Measurements from ENCODE around the gene CACNA2D3. TPM values are rescaled to one million over a fixed set of nuclear protein-coding genes. Genes with fewer than 3 reads are reported as not detected.

Gene CACNA2D3
- total and polyA plus RNA-seq, 3 experiments from 2014 or later: not detected

DNA sequence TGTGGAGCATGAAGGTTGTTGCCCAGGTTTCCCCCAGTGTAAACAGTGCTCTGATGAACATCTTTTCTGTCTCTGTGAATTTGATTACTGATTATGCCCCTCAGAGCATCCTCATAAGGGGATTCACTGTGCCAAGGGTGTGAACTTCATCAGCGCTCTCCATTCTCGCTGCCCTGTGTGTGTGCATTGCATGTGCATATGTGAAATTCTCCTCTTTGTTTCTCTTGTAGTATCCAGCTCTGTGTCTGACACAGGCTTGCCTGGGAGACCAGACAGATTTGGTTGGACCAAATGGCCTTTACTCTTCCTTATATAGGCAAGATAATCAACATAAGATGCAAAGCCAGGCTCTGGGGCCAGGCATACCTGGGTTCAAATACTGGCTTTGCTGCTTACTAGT is 21.9 kb downstream of the CACNA2D3 start:
- Mint-ChIP-seq H3K27ac (no peak overlapping the region), H3K4me1 (no peaks in the 10 kb centered on the region), H3K4me3 (no peak overlapping the region), H3K36me3 (no peaks in the 10 kb centered on the region), H3K27me3 (peaks cover 13 to 21% of the 10 kb centered on the region in 2 donors), H3K9me3 (peaks cover 0 to 4% (median 0%) of the 10 kb centered on the region in 5 donors)
- H3K9me3 ChIP-seq (ENCODE audit: low read length): no peaks in the 10 kb centered on the region
- POLR2A ChIA-PET: no interaction called here
- no peaks in the 10 kb centered on the region for H3K36me3 ChIP-seq (ENCODE audit: insufficient read depth, low read length)
- CTCF ChIA-PET: no interaction called here
- H3K27ac ChIP-seq (ENCODE audit: low read depth, low read length): no peak overlapping the region
- DNase-seq: no peak
- no peaks in the 10 kb centered on the region for H3K4me1 ChIP-seq (ENCODE audit: insufficient read depth, low read length)
- H3K4me3 ChIP-seq (ENCODE audit: low read length): no peak overlapping the region
- H3K27me3 ChIP-seq (ENCODE audit: insufficient read depth, low read length, poor library complexity, severe bottlenecking): no peaks in the 10 kb centered on the region

DNA sequence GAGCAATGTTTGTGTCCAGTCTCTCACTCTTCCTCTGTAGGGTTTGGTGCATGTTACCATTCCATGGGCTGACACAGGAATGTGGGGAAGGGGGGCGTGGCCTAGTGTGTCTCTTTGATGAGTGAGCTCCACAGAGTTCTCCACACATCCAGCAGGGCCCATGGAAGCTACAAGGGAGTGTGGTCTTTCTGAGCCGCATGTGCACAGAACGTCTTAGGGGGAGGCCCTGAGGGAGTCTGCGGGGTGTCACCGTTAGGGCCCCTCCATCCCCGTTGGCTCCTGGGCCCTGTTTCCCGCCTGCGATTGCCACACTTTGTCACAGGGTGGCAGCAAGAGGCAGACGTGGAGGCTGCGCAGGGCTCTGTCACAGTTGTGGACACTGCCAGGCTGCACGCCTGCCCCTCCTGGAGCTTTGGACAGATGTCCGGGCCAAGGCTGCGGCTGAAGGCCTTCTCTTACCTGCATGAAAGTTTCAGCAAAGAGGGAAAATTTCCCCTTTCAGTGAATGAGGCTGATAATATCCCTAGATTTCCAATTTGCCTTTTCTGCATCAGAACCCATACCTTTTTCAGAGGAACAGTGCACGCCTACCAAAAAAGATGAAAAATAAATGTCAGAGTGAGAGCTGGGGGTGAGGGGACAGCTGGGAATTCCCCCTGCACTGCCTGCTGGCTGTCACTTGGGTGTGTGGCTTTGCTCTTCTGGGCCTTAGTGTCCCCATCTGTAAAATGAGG is 24.3 kb downstream of the CACNA2D3 start:
- Histone ChIP-seq H3K27ac (ENCODE audit: low read depth, low read length) (no peak overlapping the region), H3K27me3 (ENCODE audit: insufficient read depth, low read length, poor library complexity, severe bottlenecking) (no peaks in the 10 kb centered on the region), H3K4me3 (ENCODE audit: low read length) (no peak overlapping the region), H3K9me3 (ENCODE audit: low read length) (no peaks in the 10 kb centered on the region), H3K36me3 (ENCODE audit: insufficient read depth, low read length) (no peaks in the 10 kb centered on the region), H3K4me1 (ENCODE audit: insufficient read depth, low read length) (no peaks in the 10 kb centered on the region)
- Mint-ChIP-seq H3K9me3 (peaks cover 0 to 4% (median 0%) of the 10 kb centered on the region in 5 donors), H3K4me1 (no peaks in the 10 kb centered on the region), H3K36me3 (no peaks in the 10 kb centered on the region), H3K27me3 (peaks cover 13 to 21% of the 10 kb centered on the region in 2 donors), H3K4me3 (no peak overlapping the region), H3K27ac (no peak overlapping the region)
- ChIA-PET CTCF (no interaction called here), POLR2A (no interaction called here)
- DNase-seq: no peak

DNA sequence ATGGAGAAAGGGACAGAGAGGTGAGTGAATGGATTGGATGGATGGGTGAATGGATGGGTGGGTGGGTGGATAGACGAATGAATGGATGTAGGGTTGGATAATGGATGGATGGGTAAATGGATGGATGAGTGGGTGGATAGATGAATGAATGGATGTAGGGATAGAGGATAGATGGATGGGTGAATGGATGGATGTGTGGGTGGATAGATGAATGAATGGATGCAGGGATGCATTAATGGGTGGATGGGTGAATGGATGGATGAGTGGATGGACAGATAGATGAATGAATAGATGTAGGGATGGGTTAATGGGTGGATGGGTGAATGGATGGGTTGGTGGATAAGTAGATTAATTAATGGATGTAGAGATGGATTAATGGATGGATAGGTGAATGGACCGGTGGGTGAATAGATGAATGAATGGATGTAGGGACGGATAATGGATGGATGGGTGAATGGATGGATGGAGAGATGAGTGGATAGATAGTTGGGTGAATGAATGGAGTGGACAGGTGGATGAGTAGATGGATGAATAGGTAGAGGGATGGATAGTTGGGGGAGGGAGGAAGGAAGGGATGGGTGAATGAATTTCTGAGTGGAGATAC is 28.6 kb downstream of the CACNA2D3 start:
- no peak for DNase-seq
- H3K36me3 ChIP-seq (ENCODE audit: insufficient read depth, low read length): no peaks in the 10 kb centered on the region
- no peaks in the 10 kb centered on the region for H3K27me3 ChIP-seq (ENCODE audit: insufficient read depth, low read length, poor library complexity, severe bottlenecking)
- H3K9me3 Mint-ChIP-seq: peaks cover 0 to 2% (median 0%) of the 10 kb centered on the region in 5 donors
- H3K9me3 ChIP-seq (ENCODE audit: low read length): no peaks in the 10 kb centered on the region
- no peak overlapping the region for H3K27ac ChIP-seq (ENCODE audit: low read depth, low read length)
- H3K27me3 Mint-ChIP-seq: peaks cover 12 to 13% of the 10 kb centered on the region in 2 donors
- H3K4me3 ChIP-seq (ENCODE audit: low read length): no peak overlapping the region
- no peaks in the 10 kb centered on the region for H3K36me3 Mint-ChIP-seq
- no peaks in the 10 kb centered on the region for H3K4me1 ChIP-seq (ENCODE audit: insufficient read depth, low read length)
- no peak overlapping the region for H3K4me3 Mint-ChIP-seq
- ChIA-PET CTCF (no interaction called here), POLR2A (no interaction called here)
- no peaks in the 10 kb centered on the region for H3K4me1 Mint-ChIP-seq
- no peak overlapping the region for H3K27ac Mint-ChIP-seq

DNA sequence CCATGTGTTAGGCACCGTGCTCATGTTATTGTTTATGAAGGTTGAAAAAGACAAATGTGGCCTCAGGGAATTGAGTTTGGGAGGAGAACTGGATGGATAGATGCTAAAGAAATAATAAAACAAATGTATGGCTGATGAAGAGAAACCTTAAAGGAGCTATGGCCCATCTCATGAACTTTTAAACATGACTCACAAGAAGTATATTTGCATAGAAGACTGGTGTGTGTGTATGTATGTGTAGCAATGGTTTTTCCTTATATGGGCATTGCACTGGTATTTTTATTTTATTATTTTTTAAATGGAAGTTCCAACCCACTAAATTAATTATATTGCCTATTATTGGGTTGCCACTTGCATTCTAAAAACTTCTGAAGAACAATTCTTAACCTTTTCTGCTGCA is 31.1 kb downstream of the CACNA2D3 start:
- Histone ChIP-seq H3K9me3 (ENCODE audit: low read length) (no peaks in the 10 kb centered on the region), H3K27me3 (ENCODE audit: insufficient read depth, low read length, poor library complexity, severe bottlenecking) (no peaks in the 10 kb centered on the region), H3K4me3 (ENCODE audit: low read length) (no peak overlapping the region), H3K27ac (ENCODE audit: low read depth, low read length) (no peak overlapping the region), H3K36me3 (ENCODE audit: insufficient read depth, low read length) (no peaks in the 10 kb centered on the region), H3K4me1 (ENCODE audit: insufficient read depth, low read length) (no peaks in the 10 kb centered on the region)
- Mint-ChIP-seq H3K27me3 (peaks cover 0 to 2% of the 10 kb centered on the region in 2 donors), H3K4me3 (no peak overlapping the region), H3K27ac (no peak overlapping the region), H3K36me3 (no peaks in the 10 kb centered on the region), H3K4me1 (no peaks in the 10 kb centered on the region), H3K9me3 (no peaks in the 10 kb centered on the region)
- DNase-seq: no peak
- ChIA-PET CTCF (no interaction called here), POLR2A (no interaction called here)

DNA sequence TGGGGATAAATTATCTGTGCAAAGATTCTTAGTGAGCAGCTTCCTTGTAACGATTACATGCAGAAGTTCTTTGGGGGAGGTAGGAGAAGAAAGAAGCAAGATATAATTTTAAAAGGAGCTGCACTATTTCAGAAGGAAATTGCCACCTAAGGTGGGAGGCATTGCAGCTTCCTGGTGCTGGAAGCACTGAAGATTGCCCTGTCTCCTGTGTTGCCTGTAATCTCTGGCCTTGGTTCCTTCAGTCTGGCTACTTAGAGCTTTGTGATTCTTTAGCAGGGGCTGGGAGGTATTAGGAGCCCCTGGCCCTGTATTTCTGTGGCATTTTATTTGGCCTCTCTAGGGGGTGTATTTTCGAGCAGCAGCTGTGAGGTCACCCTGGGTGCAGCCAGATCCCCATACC is 35.5 kb downstream of the CACNA2D3 start:
- peaks cover 0 to 1% (median 0%) of the 10 kb centered on the region in 5 donors for H3K9me3 Mint-ChIP-seq
- H3K27me3 Mint-ChIP-seq: no peaks in the 10 kb centered on the region
- CTCF ChIA-PET: no interaction called here

DNA sequence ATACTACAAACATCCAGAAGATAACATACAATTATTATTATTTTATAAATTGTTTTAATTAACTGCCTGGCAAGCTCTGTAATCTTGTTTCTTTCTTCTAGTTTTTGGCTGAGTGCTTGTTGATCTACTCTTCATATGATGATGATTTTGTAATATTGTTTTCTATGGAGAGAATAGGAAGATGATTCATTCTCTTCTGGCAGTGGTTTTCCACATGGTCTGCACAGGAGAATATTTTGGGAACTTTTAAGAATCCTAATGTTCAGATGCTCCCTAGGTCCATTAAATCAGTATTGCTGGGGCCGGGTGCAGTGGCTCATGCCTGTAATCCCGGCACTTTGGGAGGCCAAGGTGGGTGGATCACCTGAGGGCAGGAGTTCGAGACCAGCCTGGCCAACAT is 37.6 kb downstream of the CACNA2D3 start:
- no peaks in the 10 kb centered on the region for H3K36me3 Mint-ChIP-seq
- CTCF ChIA-PET: no interaction called here
- Histone ChIP-seq H3K36me3 (ENCODE audit: insufficient read depth, low read length) (no peaks in the 10 kb centered on the region), H3K9me3 (ENCODE audit: low read length) (no peaks in the 10 kb centered on the region), H3K27me3 (ENCODE audit: insufficient read depth, low read length, poor library complexity, severe bottlenecking) (no peaks in the 10 kb centered on the region), H3K4me1 (ENCODE audit: insufficient read depth, low read length) (no peaks in the 10 kb centered on the region), H3K4me3 (ENCODE audit: low read length) (no peak overlapping the region), H3K27ac (ENCODE audit: low read depth, low read length) (no peak overlapping the region)
- no peaks in the 10 kb centered on the region for H3K4me1 Mint-ChIP-seq
- peaks cover 0 to 3% (median 0%) of the 10 kb centered on the region in 5 donors for H3K9me3 Mint-ChIP-seq
- H3K27me3 Mint-ChIP-seq: no peaks in the 10 kb centered on the region
- POLR2A ChIA-PET: no interaction called here
- H3K4me3 Mint-ChIP-seq: no peak overlapping the region
- H3K27ac Mint-ChIP-seq: no peak overlapping the region
- no peak for DNase-seq

More for the DNA sequence above, 35.5 kb downstream of the CACNA2D3 start:
- H3K9me3 ChIP-seq (ENCODE audit: low read length): no peaks in the 10 kb centered on the region
- DNase-seq: no peak
- POLR2A ChIA-PET: no interaction called here
- Mint-ChIP-seq H3K4me1 (no peaks in the 10 kb centered on the region), H3K36me3 (no peaks in the 10 kb centered on the region), H3K4me3 (no peak overlapping the region), H3K27ac (no peak overlapping the region)
- H3K27ac ChIP-seq (ENCODE audit: low read depth, low read length): no peak overlapping the region
- no peaks in the 10 kb centered on the region for H3K36me3 ChIP-seq (ENCODE audit: insufficient read depth, low read length)
- H3K27me3 ChIP-seq (ENCODE audit: insufficient read depth, low read length, poor library complexity, severe bottlenecking): no peaks in the 10 kb centered on the region
- H3K4me1 ChIP-seq (ENCODE audit: insufficient read depth, low read length): no peaks in the 10 kb centered on the region
- no peak overlapping the region for H3K4me3 ChIP-seq (ENCODE audit: low read length)

DNA sequence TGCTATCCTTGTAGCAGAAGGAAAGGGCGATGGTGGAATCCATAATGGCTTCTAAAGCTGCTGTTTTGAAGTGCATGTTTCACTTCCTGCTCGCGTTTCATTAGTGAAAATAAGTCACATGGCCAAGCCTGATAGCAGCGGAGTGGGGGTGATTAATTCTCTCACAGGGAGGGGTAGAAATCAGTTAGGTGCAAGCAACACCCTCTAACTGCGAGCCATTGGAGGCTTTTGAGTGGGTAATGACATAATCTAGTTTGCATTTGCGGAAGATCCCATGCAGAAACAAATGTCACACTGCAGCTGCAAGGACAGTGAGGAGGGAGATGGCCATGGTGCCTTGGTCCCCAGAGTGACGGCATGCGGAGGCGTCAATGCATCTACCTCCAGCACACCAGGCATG is 41.1 kb downstream of the CACNA2D3 start:
- H3K36me3 Mint-ChIP-seq: no peaks in the 10 kb centered on the region
- H3K27ac ChIP-seq (ENCODE audit: low read depth, low read length): no peak overlapping the region
- peaks cover 0 to 6% (median 0%) of the 10 kb centered on the region in 5 donors for H3K9me3 Mint-ChIP-seq
- no peaks in the 10 kb centered on the region for H3K4me1 Mint-ChIP-seq
- H3K4me3 ChIP-seq (ENCODE audit: low read length): no peak overlapping the region
- POLR2A ChIA-PET: no interaction called here
- H3K27me3 ChIP-seq (ENCODE audit: insufficient read depth, low read length, poor library complexity, severe bottlenecking): no peaks in the 10 kb centered on the region
- no peak for DNase-seq
- no peaks in the 10 kb centered on the region for H3K9me3 ChIP-seq (ENCODE audit: low read length)
- no peaks in the 10 kb centered on the region for H3K36me3 ChIP-seq (ENCODE audit: insufficient read depth, low read length)
- H3K4me1 ChIP-seq (ENCODE audit: insufficient read depth, low read length): no peaks in the 10 kb centered on the region
- CTCF ChIA-PET: no interaction called here
- no peaks in the 10 kb centered on the region for H3K27me3 Mint-ChIP-seq
- no peak overlapping the region for H3K27ac Mint-ChIP-seq
- H3K4me3 Mint-ChIP-seq: no peak overlapping the region

DNA sequence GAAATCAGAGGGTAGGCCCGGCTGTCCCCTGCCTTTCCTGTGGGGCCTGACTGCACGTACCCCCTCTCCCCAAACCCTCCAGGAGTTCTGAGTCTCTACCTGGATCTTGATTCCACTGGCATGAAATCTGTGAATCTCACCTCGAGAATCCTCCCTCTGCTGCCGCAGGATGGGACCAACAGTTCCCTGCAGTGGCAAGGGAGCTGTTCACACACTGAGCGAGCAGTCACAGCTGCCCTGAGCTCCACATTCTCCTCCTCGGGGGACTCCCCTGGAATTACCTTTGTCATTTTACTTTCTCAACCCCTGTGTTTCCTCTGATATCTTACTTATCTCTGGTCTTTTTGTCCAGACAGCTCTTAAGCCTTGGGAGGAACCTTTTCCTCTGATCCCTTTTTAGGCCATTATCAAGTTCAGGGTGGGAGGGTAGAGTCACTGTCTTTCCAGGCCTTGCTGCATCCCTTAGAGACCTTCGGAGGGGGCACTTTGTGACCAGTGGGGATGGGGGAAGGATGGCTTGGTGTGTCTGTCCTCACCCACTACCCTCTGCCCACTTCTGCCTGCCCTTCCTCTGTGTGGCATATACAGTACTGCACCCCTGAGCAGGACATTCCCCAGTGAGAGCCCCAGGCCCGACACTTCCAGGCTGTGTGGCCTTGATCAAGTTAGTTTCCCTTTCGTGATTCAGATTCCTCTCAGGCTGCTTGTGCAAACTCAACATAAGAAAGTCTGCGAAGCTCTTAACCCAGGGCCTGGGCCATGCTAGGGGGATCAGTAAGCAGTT is 42.0 kb downstream of the CACNA2D3 start:
- Mint-ChIP-seq H3K27me3 (no peaks in the 10 kb centered on the region), H3K36me3 (no peaks in the 10 kb centered on the region), H3K4me3 (no peak overlapping the region), H3K27ac (no peak overlapping the region), H3K4me1 (no peaks in the 10 kb centered on the region), H3K9me3 (peaks cover 0 to 6% (median 0%) of the 10 kb centered on the region in 5 donors)
- no peak for DNase-seq
- ChIA-PET POLR2A (no interaction called here), CTCF (no interaction called here)
- H3K9me3 ChIP-seq (ENCODE audit: low read length): no peaks in the 10 kb centered on the region
- H3K27ac ChIP-seq (ENCODE audit: low read depth, low read length): no peak overlapping the region
- no peak overlapping the region for H3K4me3 ChIP-seq (ENCODE audit: low read length)
- no peaks in the 10 kb centered on the region for H3K36me3 ChIP-seq (ENCODE audit: insufficient read depth, low read length)
- no peaks in the 10 kb centered on the region for H3K4me1 ChIP-seq (ENCODE audit: insufficient read depth, low read length)
- no peaks in the 10 kb centered on the region for H3K27me3 ChIP-seq (ENCODE audit: insufficient read depth, low read length, poor library complexity, severe bottlenecking)

Measured in CD8-positive, alpha-beta memory T cell (primary cell).